Measurements from ENCODE around the gene KLHL29. TPM values are rescaled to one million over a fixed set of nuclear protein-coding genes. Genes with fewer than 3 reads are reported as not detected.

KLHL29 gene
- total and polyA plus RNA-seq, 8 donors = 1.8 to 10.5 (median 2.8) TPM

GRCh38 chr2:23493846-23494245 lies 108.9 kb downstream of the KLHL29 start:
- TF ChIP-seq, protein P1, sequence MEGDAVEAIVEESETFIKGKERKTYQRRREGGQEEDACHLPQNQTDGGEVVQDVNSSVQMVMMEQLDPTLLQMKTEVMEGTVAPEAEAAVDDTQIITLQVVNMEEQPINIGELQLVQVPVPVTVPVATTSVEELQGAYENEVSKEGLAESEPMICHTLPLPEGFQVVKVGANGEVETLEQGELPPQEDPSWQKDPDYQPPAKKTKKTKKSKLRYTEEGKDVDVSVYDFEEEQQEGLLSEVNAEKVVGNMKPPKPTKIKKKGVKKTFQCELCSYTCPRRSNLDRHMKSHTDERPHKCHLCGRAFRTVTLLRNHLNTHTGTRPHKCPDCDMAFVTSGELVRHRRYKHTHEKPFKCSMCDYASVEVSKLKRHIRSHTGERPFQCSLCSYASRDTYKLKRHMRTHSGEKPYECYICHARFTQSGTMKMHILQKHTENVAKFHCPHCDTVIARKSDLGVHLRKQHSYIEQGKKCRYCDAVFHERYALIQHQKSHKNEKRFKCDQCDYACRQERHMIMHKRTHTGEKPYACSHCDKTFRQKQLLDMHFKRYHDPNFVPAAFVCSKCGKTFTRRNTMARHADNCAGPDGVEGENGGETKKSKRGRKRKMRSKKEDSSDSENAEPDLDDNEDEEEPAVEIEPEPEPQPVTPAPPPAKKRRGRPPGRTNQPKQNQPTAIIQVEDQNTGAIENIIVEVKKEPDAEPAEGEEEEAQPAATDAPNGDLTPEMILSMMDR (IDR thresholded peaks at IDR 0.05) = no peak
- H3K4me1 ChIP-seq = peaks cover 3 to 16% of the 10 kb centered on the region in 2 donors
- H3K27me3 ChIP-seq = peaks cover 0 to 39% of the 10 kb centered on the region in 2 donors
- intact Hi-C loops (cut with DNase I) = no loop called here
- H3K27ac ChIP-seq = no peak overlapping the region
- H3K9me3 ChIP-seq = no peaks in the 10 kb centered on the region
- no peak for ATAC-seq
- H3K36me3 ChIP-seq = no peaks in the 10 kb centered on the region
- no peak overlapping the region for H3K4me3 ChIP-seq
- DNase-seq = no peak

DNA sequence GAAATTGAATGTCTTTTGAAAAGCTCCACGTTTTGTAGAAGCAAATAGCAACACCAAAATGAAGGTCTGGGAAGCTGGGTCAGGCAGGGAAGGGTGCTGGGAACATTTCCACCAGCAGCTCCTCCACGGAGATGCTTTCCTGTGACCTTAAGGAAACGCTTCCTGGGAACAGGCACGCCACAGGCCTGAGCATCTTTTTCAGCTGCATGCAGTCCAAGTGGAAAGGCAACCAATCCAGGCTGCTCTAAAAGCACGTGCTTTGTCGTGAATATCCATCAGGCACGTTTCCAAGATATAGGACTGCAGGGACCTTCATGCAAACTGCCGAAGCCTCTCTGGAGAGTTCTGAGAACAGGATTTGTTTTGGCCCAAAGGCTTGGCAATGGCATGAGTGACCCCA lies 109.3 kb downstream of the KLHL29 start:
- TF ChIP-seq, protein P1 (IDR thresholded peaks at IDR 0.05) = no peak
- intact Hi-C loops (cut with DNase I) = no loop called here
- Histone ChIP-seq H3K27ac (no peak overlapping the region), H3K36me3 (no peaks in the 10 kb centered on the region), H3K4me3 (no peak overlapping the region), H3K4me1 (peaks cover 3 to 20% of the 10 kb centered on the region in 2 donors), H3K9me3 (no peaks in the 10 kb centered on the region), H3K27me3 (peaks cover 0 to 39% of the 10 kb centered on the region in 2 donors)
- ATAC-seq = no peak
- no peak for DNase-seq

DNA sequence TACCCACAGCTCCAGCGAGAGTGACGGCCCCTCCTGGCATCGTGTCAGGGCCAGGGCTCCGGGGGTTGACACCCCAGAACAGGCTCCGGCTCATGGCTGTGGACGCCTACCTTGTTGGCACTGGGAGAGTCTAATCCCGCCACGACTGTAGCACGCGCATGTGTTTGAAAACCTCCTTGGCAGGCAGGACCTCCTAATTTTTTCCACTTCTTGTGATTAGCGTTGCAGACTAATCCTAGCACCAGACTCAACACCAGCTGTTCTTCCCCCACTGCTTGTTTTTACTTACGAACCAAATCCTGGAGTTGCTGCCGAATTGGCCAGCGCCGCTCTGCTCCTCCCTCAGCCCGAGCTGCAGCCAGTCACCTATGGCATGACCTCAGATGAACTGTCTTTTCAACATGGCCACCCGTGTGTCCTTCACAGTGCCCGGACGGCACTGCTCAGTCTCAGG lies 110.7 kb downstream of the KLHL29 start:
- no peaks in the 10 kb centered on the region for H3K9me3 ChIP-seq
- DNase-seq (peak in 1 of 4 donors; percentile 34), ATAC-seq (no peak)
- H3K4me3 ChIP-seq = no peak overlapping the region
- peaks cover 3 to 22% of the 10 kb centered on the region in 2 donors for H3K4me1 ChIP-seq
- TF ChIP-seq, protein P1 (IDR thresholded peaks at IDR 0.05) = no peak
- intact Hi-C loops (cut with DNase I) = no loop called here
- H3K27ac ChIP-seq = no peak overlapping the region
- no peaks in the 10 kb centered on the region for H3K36me3 ChIP-seq
- peaks cover 0 to 31% of the 10 kb centered on the region in 2 donors for H3K27me3 ChIP-seq

DNA sequence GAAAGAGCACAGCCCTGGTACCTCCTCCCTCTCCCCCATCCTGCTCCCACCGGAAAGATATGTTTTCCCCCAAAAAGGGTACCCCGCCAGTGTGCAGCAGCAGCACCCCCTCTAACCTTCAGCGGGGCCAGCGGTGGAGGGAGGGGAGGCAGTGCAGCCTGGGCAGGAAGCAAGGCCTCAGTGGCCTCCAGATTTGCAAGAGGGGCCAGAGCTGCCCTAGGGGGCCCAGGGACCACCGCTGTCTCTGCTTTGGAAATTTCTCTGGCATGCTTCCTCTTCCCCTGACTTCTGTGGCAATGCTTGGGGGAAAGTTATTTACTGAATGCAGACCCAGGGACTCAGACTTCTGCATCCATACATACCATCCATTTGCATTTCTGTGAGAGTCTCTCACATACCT lies 111.5 kb downstream of the KLHL29 start:
- H3K4me3 ChIP-seq = no peak overlapping the region
- no peak overlapping the region for H3K27ac ChIP-seq
- H3K9me3 ChIP-seq = no peaks in the 10 kb centered on the region
- peaks cover 0 to 28% of the 10 kb centered on the region in 2 donors for H3K27me3 ChIP-seq
- ATAC-seq (no peak), DNase-seq (peak in 1 of 4 donors; percentile 24)
- H3K4me1 ChIP-seq = peaks cover 3 to 22% of the 10 kb centered on the region in 2 donors
- intact Hi-C loops (cut with DNase I) = no loop called here
- TF ChIP-seq, protein P1 (IDR thresholded peaks at IDR 0.05) = no peak
- no peaks in the 10 kb centered on the region for H3K36me3 ChIP-seq

DNA sequence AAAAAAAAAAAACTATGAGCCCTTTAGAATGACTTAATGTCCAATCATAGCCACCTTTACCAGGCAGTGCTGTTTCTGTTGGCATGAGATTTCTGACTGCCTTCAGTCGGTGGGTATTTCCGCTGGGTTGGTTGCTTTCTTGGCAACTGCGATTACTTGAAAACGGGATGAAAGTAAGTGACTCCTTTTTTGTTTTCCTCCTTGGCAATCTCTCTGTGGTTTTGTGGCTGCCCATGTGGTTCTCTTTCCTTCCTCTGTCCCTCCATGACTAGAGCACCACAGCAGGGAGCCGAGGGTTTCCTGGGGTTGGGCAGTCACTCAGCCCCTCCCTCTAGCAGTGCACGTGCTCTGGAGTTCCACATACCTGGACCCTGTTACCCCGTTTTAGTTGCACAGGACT lies 112.1 kb downstream of the KLHL29 start:
- Histone ChIP-seq H3K27ac (no peak overlapping the region), H3K9me3 (no peaks in the 10 kb centered on the region), H3K36me3 (no peaks in the 10 kb centered on the region), H3K4me1 (peaks cover 3 to 22% of the 10 kb centered on the region in 2 donors), H3K27me3 (peaks cover 0 to 28% of the 10 kb centered on the region in 2 donors), H3K4me3 (no peak overlapping the region)
- TF ChIP-seq, protein P1 (IDR thresholded peaks at IDR 0.05) = no peak
- intact Hi-C loops (cut with DNase I) = no loop called here
- DNase-seq (peak in 1 of 4 donors; percentile 47), ATAC-seq (peak; percentile 23)
